NCI-H345 treated with DMSO at 0.1 percent for 48 hours (cell line): ENCODE data around the gene SIGLEC12.
"Not testable (repeated sequence)": the region's sequence is repeated elsewhere in the genome, so short reads cannot be mapped to it uniquely, and the experiment has no call there.

Experiments
- DNase-seq: peaks from one replicate; lab custom pipeline; 2025; ENCODE audit not compliant: unreplicated experiment; lab: John Stamatoyannopoulos, UW

The SIGLEC12 gene

DNA sequence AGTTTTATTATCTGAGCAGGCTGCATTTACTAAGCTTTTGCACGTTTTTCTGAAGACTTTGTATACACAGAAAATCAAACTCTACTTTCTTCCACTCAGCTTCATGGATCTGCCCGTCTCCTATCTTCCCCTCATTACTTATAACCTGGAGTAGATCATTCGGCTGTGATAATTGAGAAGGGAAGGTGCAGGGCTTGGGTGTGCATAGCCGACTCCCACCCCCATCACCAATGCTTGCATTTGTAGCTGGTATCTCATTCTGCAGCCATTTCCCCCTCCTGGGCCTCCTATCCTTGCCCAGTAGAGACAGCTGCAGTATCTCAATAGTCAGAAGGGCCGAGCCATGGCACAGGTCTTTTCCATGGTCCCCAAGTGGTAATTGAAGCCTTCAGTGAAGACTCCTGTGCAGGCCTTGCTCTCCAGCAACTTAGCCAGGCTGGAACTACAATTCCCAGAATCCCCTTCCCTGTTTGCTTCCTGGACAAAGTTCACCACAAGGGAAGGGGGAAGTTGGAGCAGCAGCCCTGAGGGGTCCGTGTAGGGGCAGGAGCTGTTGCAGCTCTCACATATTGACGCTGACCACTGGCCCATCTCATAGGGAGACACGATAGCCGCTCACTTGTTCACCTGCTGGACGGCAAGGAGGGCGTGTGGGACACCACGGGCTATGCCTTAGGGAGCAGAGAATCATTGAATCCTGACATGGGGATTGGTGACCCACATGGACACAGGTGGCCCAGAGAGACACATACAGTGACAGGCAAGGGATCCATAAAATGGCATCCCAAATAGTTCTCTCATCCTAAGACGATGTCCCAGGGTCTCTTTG, 41.2 kb downstream of the SIGLEC12 start:
- no peak for DNase-seq

GRCh38 chr19:51458899-51459505, 42.6 kb downstream of the SIGLEC12 start:
- no peak for DNase-seq

GRCh38 chr19:51458051-51458645, 43.5 kb downstream of the SIGLEC12 start, which contains the start of gene SIGLEC8:
TSS of gene SIGLEC8 (minus strand) at chr19:51458454. CDS start at chr19:51458387, 67 bp downstream.
- DNase-seq = no peak

- no peak for DNase-seq
Measured at GRCh38 chr19:51457351-51458013, 44.1 kb downstream of the SIGLEC12 start.

DNA sequence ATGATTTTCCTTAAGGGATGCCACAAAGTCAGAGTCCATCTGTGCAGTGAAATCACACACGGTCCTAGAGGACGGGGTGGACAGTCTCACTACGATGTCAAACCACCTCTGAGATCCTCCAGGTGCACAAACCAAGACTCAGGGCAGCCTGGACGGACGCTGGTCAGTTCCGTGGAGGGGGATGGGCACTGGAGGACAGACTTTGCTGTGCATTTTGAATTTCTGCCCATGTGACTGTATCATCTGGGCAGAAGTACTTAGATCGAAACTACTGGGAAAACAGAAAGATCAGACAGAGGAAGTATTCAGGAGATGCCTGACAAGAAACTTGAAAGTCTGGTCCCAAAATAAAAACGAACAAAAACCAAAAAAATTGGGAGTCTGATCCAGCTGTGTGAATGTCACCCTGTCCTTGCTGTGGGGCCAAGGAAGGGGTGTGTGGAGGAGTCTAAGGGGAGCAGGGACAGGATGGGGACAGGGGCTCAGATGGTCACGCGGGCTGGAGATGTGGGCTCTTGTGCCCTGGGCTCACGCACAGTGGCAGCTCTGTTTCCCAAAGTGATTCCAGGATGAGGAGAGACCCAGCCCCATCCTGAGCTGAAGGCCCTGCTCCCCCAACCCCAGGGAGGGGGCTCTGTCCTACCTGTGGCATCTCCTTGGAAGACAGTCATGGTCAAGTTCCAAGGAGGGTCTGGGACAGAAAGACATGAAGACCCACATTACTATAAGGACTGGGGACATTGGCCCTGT, 44.9 kb downstream of the SIGLEC12 start:
- DNase-seq = no peak

DNA sequence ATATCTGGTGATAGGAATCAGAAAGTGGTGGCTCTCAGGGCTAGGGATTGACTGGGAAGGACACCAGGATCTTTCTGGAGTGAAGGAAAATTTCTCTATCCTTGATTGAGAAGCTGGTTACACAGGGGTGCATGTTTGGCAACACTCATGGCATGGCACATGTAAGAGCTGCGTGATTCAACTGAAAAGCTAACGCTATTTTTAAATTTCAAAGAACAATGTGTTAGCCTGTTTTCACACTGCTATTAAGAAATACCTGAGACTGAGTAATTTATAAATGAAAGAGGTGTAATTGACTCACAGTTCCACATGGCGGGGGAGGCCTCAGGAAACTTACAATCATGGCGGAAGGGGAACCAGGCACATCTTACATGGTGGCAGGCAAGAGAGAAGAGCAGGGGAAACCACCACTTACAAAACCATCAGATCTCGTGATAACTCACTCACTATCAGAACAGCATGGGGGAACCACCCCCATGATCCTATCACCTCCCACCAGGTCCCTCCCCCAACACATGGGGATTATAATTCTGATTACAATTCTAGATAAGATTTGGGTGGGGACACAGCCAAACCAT, 50.8 kb downstream of the SIGLEC12 start:
- no peak for DNase-seq

DNA sequence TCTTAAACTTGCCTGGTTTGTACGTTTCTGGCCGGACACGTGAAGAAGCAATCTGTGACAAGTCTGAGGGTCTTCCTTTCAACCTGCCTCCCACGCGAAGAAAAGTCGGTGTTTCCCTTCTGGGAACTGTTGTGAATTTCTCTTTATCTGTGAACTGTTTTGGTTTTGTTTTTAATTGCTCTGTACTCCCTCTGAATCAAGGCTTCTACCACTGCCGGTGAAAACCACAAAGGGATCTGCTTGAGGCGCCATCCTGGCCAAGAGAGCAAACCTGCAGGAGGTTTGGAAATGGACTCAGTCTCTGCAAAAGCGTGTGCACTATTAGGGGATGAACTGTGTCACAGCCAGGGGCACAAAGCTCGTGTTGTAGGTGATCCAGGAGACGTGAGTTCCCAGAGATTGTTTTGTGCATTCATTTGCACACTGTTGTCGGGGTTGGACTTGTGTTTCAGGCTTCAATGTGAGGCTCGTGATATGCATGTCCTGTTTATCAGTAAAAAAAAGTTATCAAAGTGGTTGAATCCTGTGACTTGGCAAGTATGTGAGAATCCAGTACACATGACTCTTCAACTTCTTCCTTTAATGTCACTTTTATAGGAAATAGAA, 53.1 kb downstream of the SIGLEC12 start:
- DNase-seq = no peak

- DNase-seq = no peak
Measured at GRCh38 chr19:51448011-51448410, 53.6 kb downstream of the SIGLEC12 start.

- DNase-seq = not testable (repeated sequence)
Measured at GRCh38 chr19:51447510-51447909, 54.1 kb downstream of the SIGLEC12 start.

- DNase-seq = no peak
Measured at GRCh38 chr19:51441410-51442390, 59.9 kb downstream of the SIGLEC12 start.
